RWPE1 (cell line): ENCODE data around the gene MATK.

Experiments
- CTCF ChIA-PET: fragments of 350-600 bp; sonication (Branson Sonifier 250); formaldehyde crosslinking; extraction: SDS; loops from one replicate; lab custom pipeline; 2021; lab: Yijun Ruan, JAX
- POLR2A ChIA-PET: fragments of 400-600 bp; formaldehyde crosslinking; extraction: SDS; loops from one replicate; lab custom pipeline; 2020; ENCODE audit warnings: antibody characterized with exemption; ENCODE audit not compliant: low non-redundant PET; lab: Yijun Ruan, JAX
- DNase-seq: peaks from one replicate; pipeline ENCODE4 v3.0.0; 2012; ENCODE audit warnings: low spot score
- H3K27ac ChIP-seq: fragments of 450-650 bp; 2 replicates; pipeline ENCODE4 v1.5.1; 2017
- TF ChIP-seq, protein P1 (sequence below): fragments of 450-650 bp; conservative IDR thresholded peaks from 2 replicates; pipeline ENCODE4 v1.5.1; 2017; ENCODE audit warnings: low read depth, mild to moderate bottlenecking

MATK gene

GRCh38 chr19:3785938-3786824, at the start of gene MATK:
TSS of gene MATK (minus strand) at chr19:3786381. CDS start at chr19:3785135, 1,246 bp downstream.
- no peak within 1 kb of the TSS for H3K27ac ChIP-seq
- TF ChIP-seq, protein P1, sequence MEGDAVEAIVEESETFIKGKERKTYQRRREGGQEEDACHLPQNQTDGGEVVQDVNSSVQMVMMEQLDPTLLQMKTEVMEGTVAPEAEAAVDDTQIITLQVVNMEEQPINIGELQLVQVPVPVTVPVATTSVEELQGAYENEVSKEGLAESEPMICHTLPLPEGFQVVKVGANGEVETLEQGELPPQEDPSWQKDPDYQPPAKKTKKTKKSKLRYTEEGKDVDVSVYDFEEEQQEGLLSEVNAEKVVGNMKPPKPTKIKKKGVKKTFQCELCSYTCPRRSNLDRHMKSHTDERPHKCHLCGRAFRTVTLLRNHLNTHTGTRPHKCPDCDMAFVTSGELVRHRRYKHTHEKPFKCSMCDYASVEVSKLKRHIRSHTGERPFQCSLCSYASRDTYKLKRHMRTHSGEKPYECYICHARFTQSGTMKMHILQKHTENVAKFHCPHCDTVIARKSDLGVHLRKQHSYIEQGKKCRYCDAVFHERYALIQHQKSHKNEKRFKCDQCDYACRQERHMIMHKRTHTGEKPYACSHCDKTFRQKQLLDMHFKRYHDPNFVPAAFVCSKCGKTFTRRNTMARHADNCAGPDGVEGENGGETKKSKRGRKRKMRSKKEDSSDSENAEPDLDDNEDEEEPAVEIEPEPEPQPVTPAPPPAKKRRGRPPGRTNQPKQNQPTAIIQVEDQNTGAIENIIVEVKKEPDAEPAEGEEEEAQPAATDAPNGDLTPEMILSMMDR: no peak
- ChIA-PET POLR2A (no interaction called here), CTCF (no interaction called here)
- DNase-seq: peak; percentile 21

- no peak for DNase-seq
- TF ChIP-seq, protein P1: no peak
- ChIA-PET CTCF (no interaction called here), POLR2A (no interaction called here)
- no peak overlapping the region for H3K27ac ChIP-seq
Observed at GRCh38 chr19:3835055-3835435, 48.9 kb upstream of the MATK start.

- TF ChIP-seq, protein P1: no peak
- POLR2A ChIA-PET: no interaction called here
- no peak for DNase-seq
- no peak overlapping the region for H3K27ac ChIP-seq
- CTCF ChIA-PET: interaction anchor here (0.6 kb wide), 1 partner anchor 99 kb away, joined by 6 read pairs; the partner anchor contains the start of gene NMRK2
Observed at GRCh38 chr19:3834349-3835054, 48.3 kb upstream of the MATK start.

GRCh38 chr19:3833578-3834348, 47.6 kb upstream of the MATK start:
- TF ChIP-seq, protein P1: no peak
- no peak overlapping the region for H3K27ac ChIP-seq
- ChIA-PET POLR2A (interaction anchor here (0.7 kb wide), 1 partner anchor 72 kb away, joined by 3 read pairs; the partner anchor contains the start of gene APBA3), CTCF (interaction anchor here (0.6 kb wide), 1 partner anchor 99 kb away, joined by 6 read pairs; the partner anchor contains the start of gene NMRK2)
- DNase-seq: no peak

DNA sequence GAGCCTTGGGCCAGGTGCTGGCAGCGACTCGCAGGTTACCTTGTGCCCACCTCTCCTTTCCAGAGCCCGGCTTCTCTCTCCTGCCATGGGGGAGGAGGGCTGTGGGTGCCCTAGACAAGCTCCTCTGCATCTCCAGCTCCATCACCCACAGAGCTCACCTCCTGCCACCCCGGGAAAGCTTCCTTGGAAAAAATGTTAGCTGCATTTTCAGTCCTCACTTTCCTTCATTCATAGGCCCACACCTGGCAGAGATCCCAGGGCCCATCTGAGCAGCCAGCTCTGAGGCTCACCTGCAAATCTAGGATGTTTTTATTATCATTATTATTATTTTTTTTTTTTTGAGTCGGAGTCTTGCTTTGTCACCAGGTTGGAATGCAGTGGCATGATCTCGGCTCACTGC, 45.8 kb upstream of the MATK start:
- no peak overlapping the region for H3K27ac ChIP-seq
- POLR2A ChIA-PET: no interaction called here
- CTCF ChIA-PET: interaction anchor here (0.6 to 1.0 kb wide), 2 partner anchors 10 to 17 kb away, joined by 3 read pairs; no protein-coding TSS in a partner anchor
- DNase-seq: no peak
- TF ChIP-seq, protein P1: no peak
